ENCODE results near the gene ATN1.

ATN1 gene

DNA sequence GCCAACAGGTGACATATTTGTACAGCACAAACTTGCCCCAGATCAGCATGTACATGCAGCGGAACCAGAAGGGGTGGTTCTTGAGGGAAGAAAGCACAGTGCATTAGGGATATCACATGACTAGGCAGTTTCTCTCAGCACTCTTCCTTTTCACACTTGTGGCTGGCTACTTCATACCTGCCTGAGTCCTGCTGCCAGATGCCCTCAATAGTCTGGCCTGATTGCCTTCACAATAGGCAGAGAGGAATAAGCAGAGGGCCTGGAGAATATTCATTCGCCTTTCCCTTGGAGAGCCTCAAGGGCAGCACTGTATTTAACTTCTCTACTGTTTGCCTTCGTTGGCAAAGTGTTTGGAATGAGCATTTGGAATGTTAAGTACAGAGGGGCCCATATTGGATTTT, 50.9 kb downstream of the ATN1 start:
- DNase-seq (ENCODE audit: low spot score) = no peak

GRCh38 chr12:6979021-6979420, 51.3 kb downstream of the ATN1 start:
- DNase-seq (ENCODE audit: low spot score) = no peak

- no peak for DNase-seq (ENCODE audit: low spot score)
Observed at GRCh38 chr12:6979453-6979852, 51.7 kb downstream of the ATN1 start.

DNA sequence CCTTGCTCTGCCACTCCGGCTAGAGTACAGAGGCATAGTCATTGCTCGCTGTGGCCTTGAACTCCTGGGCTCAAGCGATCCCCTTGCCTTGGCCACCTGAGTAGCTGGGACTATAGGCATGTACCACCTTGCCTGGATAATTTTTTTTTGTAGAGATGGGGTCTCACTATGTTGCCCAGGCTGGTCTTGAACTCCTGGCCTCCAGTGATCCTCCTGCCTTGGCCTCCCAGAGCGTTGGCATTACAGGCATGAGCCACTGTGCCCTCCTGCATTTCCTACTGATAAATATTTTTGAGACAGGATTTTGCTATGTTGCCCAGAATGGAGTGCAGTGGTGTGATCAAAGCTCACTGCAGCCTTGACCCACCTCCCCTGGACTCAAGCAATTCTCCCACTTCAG, 52.3 kb downstream of the ATN1 start:
- DNase-seq (ENCODE audit: low spot score) = no peak

DNA sequence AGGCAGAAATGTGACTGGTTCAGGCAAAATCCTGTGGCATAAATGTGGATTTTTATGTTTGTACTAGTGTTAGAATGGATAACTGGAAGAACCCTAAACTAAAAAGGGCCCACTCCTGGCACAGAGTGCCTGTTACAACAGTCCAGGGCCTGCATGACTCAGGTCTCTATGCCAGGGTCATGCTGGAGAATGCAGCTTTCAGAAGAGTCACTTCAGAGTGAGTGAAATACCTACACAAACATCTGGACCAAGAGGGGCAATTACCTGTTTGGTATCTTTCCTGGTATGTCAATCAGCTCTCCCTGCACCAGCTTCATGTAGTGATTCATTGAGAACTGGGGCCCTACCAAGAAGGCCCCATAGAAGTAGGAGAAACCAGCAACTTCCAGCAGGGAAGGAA, 53.0 kb downstream of the ATN1 start:
- DNase-seq (ENCODE audit: low spot score) = no peak

DNA sequence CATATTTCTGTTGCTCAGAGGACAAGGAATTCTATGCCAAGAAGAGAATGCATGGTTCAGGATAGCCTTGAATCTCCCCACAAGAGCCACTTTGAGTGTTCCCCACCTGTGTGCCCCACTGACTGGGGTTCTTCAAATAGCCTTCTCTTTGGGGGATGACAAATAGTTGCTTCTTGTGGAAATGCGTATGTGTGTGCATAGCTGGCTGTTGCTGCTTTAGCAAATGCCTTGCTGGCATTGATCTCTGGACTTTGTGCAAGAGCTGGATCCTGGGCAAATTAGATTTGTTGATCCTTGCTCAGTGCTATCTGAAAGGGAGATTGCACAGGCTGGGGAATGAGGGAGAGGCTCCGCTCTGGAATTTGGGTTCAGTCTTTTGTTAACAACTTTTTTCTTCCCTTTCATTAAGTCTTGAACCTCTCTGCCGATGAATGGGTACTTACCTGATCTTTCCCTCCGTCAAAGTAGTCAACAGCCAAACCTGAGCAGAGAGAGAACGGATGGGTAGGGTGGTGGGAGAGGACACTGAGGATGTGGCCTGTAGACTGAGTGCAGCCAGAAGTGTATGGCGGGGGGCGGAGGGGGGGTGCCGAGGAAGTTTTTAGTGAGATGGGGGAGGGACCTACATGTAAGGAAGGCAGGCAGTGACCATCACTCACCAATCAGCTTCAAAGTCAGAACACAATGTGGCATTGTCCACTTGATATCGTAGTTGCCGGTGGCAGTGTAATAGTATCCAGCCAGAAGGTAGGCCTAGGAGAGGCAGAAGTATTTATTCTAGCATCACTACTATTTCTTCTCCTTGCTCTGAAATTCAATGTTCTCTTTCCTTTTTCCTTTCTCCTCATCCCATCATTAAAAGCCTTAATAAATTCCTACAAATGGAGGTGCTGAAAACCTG, 53.6 kb downstream of the ATN1 start:
- no peak for DNase-seq (ENCODE audit: low spot score)

- DNase-seq (ENCODE audit: low spot score) = no peak
Observed at GRCh38 chr12:6982532-6982931, 54.8 kb downstream of the ATN1 start.

DNA sequence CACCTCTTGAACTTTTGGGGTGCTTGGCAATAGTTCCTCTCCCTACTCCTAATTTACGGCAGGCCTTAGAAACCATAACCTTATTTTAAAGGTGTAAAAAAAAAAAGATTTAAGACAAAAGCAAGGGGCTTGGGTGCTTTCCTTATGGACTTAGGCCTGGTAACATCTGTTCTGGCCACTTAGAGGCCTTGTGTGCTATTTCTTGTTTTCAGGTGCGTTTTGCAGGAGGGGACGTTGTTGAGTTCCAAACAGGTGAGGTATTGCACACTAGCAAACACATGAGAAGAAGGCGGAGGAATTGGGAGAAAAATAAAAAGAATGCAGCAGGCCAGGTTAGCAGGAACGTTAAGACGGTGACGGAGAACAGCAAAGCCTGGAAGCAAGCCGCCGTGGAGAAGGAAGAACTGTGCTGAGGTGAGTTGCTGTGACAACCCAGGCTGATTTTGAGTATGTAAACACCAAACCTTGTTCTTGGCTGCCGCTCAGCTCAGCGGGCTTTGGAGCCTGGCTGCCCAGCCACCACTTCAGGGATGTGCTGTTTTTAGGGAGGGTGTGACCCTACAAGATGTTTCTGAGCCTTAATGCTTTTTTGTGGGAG, 60.3 kb downstream of the ATN1 start:
- no peak for DNase-seq (ENCODE audit: low spot score)

Measured in pons (tissue), 1 donor.